Heart left ventricle (tissue), 16 donors: Measurements from ENCODE around the gene SNX8. TPM values are rescaled to one million over a fixed set of nuclear protein-coding genes. Genes with fewer than 3 reads are reported as not detected.

Experiments used
- ATAC-seq, 4 donors: fragments of 200-7000 bp; cut with Tn5 transposase; one replicate each; pipeline ENCODE4 v1.9.1; 2020 to 2022; ENCODE audit warnings: moderate library complexity in 4 of 4, mild to moderate bottlenecking in 3 of 4, moderate number of reproducible peaks in 1 of 4
- DNase-seq, 5 donors: peaks; one replicate each; pipeline ENCODE4 v3.0.0-alpha.2; 2020
- H3K27ac ChIP-seq, 12 donors: fragments of 200-600 bp; sonication (generic) in 4 of 12; one replicate each; pipeline versions ENCODE4 v1.5.0 to v1.8.0; 2016 to 2022; ENCODE audit warnings: mild to moderate bottlenecking in 2 of 12
- H3K27me3 ChIP-seq, 9 donors: fragments of 200-600 bp; sonication (generic) in 2 of 9; one replicate each; pipeline versions ENCODE4 v1.5.1 to v1.8.0; 2016 to 2022; ENCODE audit warnings: mild to moderate bottlenecking in 3 of 9
- H3K36me3 ChIP-seq, 9 donors: fragments of 200-600 bp; sonication (generic) in 2 of 9; one replicate each; pipeline versions ENCODE4 v1.5.0 to v1.8.0; 2018 to 2022; ENCODE audit warnings: mild to moderate bottlenecking in 2 of 9
- H3K4me1 ChIP-seq, 12 donors: fragments of 200-600 bp; sonication (generic) in 4 of 12; one replicate each; pipeline versions ENCODE4 v1.5.0 to v1.8.0; 2016 to 2022; ENCODE audit warnings: mild to moderate bottlenecking in 3 of 12
- H3K4me3 ChIP-seq, 12 donors: fragments of 200-600 bp; sonication (generic) in 4 of 12; one replicate each; pipeline versions ENCODE4 v1.5.0 to v1.8.0; 2017 to 2022; ENCODE audit warnings: mild to moderate bottlenecking in 9 of 12, moderate library complexity in 4 of 12
- H3K9me3 ChIP-seq, 12 donors: fragments of 200-600 bp; sonication (generic) in 4 of 12; one replicate each; pipeline versions ENCODE4 v1.5.0 to v1.8.0; 2016 to 2022; ENCODE audit warnings: mild to moderate bottlenecking in 1 of 12
- POLR2A ChIP-seq, 2 donors: fragments of 450-650 bp; IDR thresholded peaks; one replicate each; pipeline ENCODE4 v1.6.1; 2017; ENCODE audit warnings: antibody characterized with exemption in 2 of 2, mild to moderate bottlenecking in 2 of 2, moderate library complexity in 2 of 2
- WGBS, 4 donors: extraction: QIAGEN DNeasy Blood & Tissue Kit in 2 of 4; methylation state at CpG; one replicate each; pipeline versions ENCODE4 v1.1.5 to v1.1.7; 2013 to 2018; 5-methylcytosine and 5-hydroxymethylcytosine counted together
- intact Hi-C, 10 donors: fragments of 100-400 bp; cut with DNase I; formaldehyde crosslinking; loops; one replicate each; pipeline versions ENCODE4 v1.11.1 to v1.14.2; 2022
- polyA plus RNA-seq, 2 donors: library from polyadenylated mRNA; stranded (reverse); fragments of 200-250 nt; gene quantifications; one replicate each; pipeline ENCODE4 v1.2.3, GENCODE V29; 2013
- total RNA-seq, 9 donors: library from RNA; depleted of rRNA in 2 of 9; stranded (reverse); fragments of >200 nt in 2 of 9; fragmentation: NEBNext Ultra II Directional in 3 of 9; extraction: Animal tissue kit (Norgen Biotek cat#: 25700) in 3 of 9; gene quantifications; one replicate each; pipeline versions ENCODE4 v1.1.0 to v1.2.4, GENCODE V29; 2016 to 2023
- TF ChIP-seq, protein P1 (sequence below), 12 donors: fragments of 200-600 bp; sonication (generic) in 4 of 12; IDR thresholded peaks; one replicate each; pipeline versions ENCODE4 v1.5.0 to v1.8.0; 2018 to 2022; ENCODE audit warnings: antibody characterized with exemption in 12 of 12, mild to moderate bottlenecking in 5 of 12
- donor health status: ischemic (EF 13 %, LVEDD 7.1; RV severe dilation, severe dysfunction).
- donor health status: healthy with polysubstance abuse.
- donor health status: DM: no; HTN: yes; CAD: no.
- donor health status: DM: no; HTN: no; CAD: no.
- donor health status: ischemic (EF 25% LVEDD 6.9; RV normal size, moderate dysfunction).
- donor health status: ischemic (EF 25% LVEDD 5.7; RV mildly dilated, moderate dysfunction).
- donor health status: healthy.
- donor health status: DM: yes; HTN: yes; CAD: no.
- donor health status: ischemic (EF 35%, LVEDD 5.7; RV mildly dilated, moderate dysfunction).
- donor health status: nonischemic (EF 11% LVEDD 7.7; RV severe dilation, severe dysfunction).
- donor health status: DM: yes; HTN: yes; CAD: no.
- donor health status: PGD.
- donor health status: ischemic (EF 29% LVEDD 5.4; RV normal size, mild dysfunction).
- donor health status: nonischemic (EF 23%, LVEDD 6.1; RV moderate dilation, normal function).

Gene SNX8
- total and polyA plus RNA-seq, 11 donors, result 5.4 to 44.6 (median 19.4) TPM

DNA sequence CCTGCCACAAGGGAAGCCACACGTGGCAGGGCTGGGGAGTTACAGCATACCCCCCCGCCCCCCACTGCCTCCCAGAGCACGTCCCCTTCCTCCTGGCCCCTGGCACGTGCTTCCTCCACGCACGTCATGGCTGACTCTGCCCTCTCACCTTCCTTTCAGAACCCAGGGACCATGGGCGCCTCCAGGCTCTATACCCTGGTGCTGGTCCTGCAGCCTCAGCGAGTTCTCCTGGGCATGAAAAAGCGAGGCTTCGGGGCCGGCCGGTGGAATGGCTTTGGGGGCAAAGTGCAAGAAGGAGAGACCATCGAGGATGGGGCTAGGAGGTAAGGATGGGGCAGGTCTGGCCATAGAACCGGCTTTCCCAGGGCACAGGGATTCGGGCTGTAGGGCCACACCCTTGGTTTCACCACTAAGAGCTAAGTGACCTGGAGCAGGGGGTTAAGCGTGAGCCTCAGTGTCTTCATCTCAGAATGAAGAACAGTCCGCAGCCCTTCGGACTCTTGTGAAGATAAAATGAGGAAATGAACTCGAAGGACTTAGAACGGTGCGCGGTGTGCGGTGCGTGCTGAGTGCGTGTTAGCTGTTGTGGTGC lies 69.7 kb downstream of the SNX8 start:
- TF ChIP-seq, protein P1, sequence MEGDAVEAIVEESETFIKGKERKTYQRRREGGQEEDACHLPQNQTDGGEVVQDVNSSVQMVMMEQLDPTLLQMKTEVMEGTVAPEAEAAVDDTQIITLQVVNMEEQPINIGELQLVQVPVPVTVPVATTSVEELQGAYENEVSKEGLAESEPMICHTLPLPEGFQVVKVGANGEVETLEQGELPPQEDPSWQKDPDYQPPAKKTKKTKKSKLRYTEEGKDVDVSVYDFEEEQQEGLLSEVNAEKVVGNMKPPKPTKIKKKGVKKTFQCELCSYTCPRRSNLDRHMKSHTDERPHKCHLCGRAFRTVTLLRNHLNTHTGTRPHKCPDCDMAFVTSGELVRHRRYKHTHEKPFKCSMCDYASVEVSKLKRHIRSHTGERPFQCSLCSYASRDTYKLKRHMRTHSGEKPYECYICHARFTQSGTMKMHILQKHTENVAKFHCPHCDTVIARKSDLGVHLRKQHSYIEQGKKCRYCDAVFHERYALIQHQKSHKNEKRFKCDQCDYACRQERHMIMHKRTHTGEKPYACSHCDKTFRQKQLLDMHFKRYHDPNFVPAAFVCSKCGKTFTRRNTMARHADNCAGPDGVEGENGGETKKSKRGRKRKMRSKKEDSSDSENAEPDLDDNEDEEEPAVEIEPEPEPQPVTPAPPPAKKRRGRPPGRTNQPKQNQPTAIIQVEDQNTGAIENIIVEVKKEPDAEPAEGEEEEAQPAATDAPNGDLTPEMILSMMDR (IDR thresholded peaks at IDR 0.05), result no peak
- TF ChIP-seq POLR2A (IDR thresholded peaks at IDR 0.05), result no peak
- Histone ChIP-seq H3K4me3 (no peak overlapping the region), H3K36me3 (peaks cover 0 to 8% (median 0%) of the 10 kb centered on the region in 9 donors), H3K4me1 (peaks cover 0 to 62% (median 20%) of the 10 kb centered on the region in 12 donors), H3K27me3 (no peaks in the 10 kb centered on the region), H3K27ac (no peak overlapping the region), H3K9me3 (no peaks in the 10 kb centered on the region)
- intact Hi-C loops, result loop anchor here in 4 of 10 donors (5.0 to 10.0 kb wide), 3 partner anchors 68 to 110 kb away; partner anchors contain the start of genes SNX8 (in 3 of the 4) and EIF3B (in 1 of the 4)
- ATAC-seq, result no peak
- WGBS, 4 donors, result 86 to 90% (median 88%) methylated on average over 25 of the region's 25 CpGs
- DNase-seq, result no peak

DNA sequence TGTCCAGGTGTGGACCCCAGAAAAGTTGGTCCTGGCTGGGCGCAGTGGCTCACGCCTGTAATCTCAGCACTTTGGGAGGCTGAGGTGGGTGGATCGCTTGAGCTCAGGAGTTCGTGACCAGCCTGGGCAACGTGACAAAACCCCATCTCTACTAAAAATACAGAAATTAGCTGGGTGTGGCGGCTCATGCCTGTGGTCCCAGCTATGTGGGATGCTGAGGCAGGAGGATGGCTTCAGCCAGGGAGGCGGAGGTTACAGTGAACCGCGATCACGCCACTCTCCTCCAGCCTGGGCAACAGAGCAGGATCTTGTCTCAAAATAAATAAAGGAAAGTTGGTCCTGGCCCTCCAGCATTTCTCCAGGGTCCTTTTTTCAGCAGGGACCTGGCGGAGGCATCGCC lies 70.8 kb downstream of the SNX8 start:
- TF ChIP-seq POLR2A (IDR thresholded peaks at IDR 0.05), result no peak
- TF ChIP-seq, protein P1 (IDR thresholded peaks at IDR 0.05), result no peak
- intact Hi-C loops, result loop anchor here in 4 of 10 donors (5.0 to 10.0 kb wide), 3 partner anchors 69 to 111 kb away; partner anchors contain the start of genes SNX8 (in 3 of the 4) and EIF3B (in 1 of the 4)
- no peaks in the 10 kb centered on the region for H3K9me3 ChIP-seq
- H3K27me3 ChIP-seq, result no peaks in the 10 kb centered on the region
- H3K4me3 ChIP-seq, result no peak overlapping the region
- ATAC-seq (no peak), DNase-seq (no peak)
- 84 to 88% (median 87%) methylated on average over 12 of the region's 12 CpGs for WGBS, 4 donors
- H3K36me3 ChIP-seq, result peaks cover 0 to 17% (median 10%) of the 10 kb centered on the region in 9 donors
- H3K27ac ChIP-seq, result no peak overlapping the region
- peaks cover 0 to 53% (median 17%) of the 10 kb centered on the region in 12 donors for H3K4me1 ChIP-seq

DNA sequence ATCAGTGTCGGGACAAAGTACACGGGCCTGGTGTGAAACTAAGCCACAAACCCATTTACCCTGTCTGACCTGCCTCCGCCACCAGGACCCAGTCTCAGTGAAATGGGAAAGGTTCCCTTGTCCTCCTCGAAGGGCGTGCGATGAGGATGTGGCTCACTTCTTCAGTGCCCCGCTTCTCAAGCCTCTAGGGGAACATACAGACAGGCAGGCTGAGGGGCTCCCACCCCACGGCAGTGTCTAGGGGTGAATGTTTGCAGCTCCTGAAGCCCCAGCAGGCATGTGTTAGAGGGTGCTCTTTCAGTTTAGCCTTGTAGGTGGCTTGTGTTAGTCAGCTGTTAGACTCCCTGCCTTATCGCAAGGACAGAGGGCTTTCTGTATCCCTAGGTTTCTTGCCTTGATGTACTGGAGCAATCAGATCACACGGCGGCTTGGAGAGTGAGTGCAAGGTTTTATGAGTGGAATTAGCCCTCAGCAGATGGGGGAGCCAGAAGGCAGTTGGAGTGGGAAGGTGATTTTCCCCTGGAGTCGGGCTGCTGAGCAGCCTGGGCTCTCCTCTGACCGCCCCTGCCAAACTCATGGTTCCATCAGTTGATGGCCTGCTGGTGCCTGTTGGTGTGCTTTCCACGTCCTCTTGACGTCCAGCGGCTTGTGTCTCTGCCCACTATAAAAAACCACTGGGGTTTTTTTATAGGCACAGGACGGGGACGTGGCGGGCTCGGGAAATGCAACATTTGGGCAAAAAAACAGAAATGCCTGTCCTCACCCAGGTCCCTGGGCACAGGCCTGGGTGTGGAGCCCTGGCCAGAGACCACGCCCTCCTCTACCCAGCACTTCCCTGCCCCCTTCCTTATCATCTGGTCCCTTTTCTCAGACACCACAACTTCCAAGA lies 71.5 kb downstream of the SNX8 start:
- Histone ChIP-seq H3K27me3 (no peaks in the 10 kb centered on the region), H3K4me1 (peaks cover 0 to 56% (median 17%) of the 10 kb centered on the region in 12 donors), H3K27ac (peak overlapping the region in 6 of 12 donors; percentile 65 to 81 (median 74)), H3K36me3 (peaks cover 0 to 24% (median 17%) of the 10 kb centered on the region in 9 donors), H3K4me3 (peak overlapping the region; percentile 80 to 100 (median 91)), H3K9me3 (no peaks in the 10 kb centered on the region)
- no peak for DNase-seq
- 19 to 37% (median 21%) methylated on average over 12 to 21 of the region's 21 CpGs for WGBS, 4 donors
- intact Hi-C loops, result loop anchor here in 4 of 10 donors (1.0 to 10.0 kb wide), 4 partner anchors 70 to 112 kb away; partner anchors contain the start of genes SNX8 (in 3 of the 4) and EIF3B (in 2 of the 4)
- peak in 1 of 4 donors; percentile 13 for ATAC-seq
- TF ChIP-seq POLR2A (IDR thresholded peaks at IDR 0.05), result no peak
- TF ChIP-seq, protein P1 (IDR thresholded peaks at IDR 0.05), result no peak
